Liver (tissue), 9 donors: ENCODE data around the gene GNG12. TPM values are rescaled to one million over a fixed set of nuclear protein-coding genes. Genes with fewer than 3 reads are reported as not detected.

ENCODE experiments used
- DNase-seq: peaks from one replicate; pipeline ENCODE4 v3.0.0-alpha.2; 2017; ENCODE audit warnings: low spot score
- H3K27ac ChIP-seq, 2 donors: one replicate each; pipeline ENCODE4 v1.7.0; 2013; ENCODE audit warnings: inconsistent platforms in 2 of 2, low read length in 2 of 2, control low read depth in 1 of 2, low read depth in 1 of 2, mild to moderate bottlenecking in 1 of 2
- H3K27me3 ChIP-seq, 4 donors: one replicate each; pipeline versions ENCODE4 v1.6.1 to v1.7.0; 2013; ENCODE audit warnings: low read length in 3 of 4, inconsistent platforms in 1 of 4, mild to moderate bottlenecking in 1 of 4, moderate library complexity in 1 of 4; ENCODE audit not compliant: control insufficient read depth in 4 of 4, insufficient read depth in 4 of 4
- H3K36me3 ChIP-seq, 4 donors: one replicate each; pipeline versions ENCODE4 v1.6.1 to v1.7.0; 2013; ENCODE audit warnings: low read length in 3 of 4, mild to moderate bottlenecking in 3 of 4, low read depth in 1 of 4, moderate library complexity in 1 of 4; ENCODE audit not compliant: control insufficient read depth in 4 of 4, insufficient read depth in 3 of 4
- H3K4me1 ChIP-seq, 4 donors: one replicate each; pipeline versions ENCODE4 v1.6.1 to v1.7.0; 2013; ENCODE audit warnings: low read length in 3 of 4, mild to moderate bottlenecking in 3 of 4, moderate library complexity in 1 of 4; ENCODE audit not compliant: control insufficient read depth in 4 of 4, insufficient read depth in 4 of 4
- H3K4me3 ChIP-seq, 3 donors: one replicate each; pipeline versions ENCODE4 v1.6.1 to v1.7.0; 2013; ENCODE audit warnings: low read length in 3 of 3, control low read depth in 1 of 3, low read depth in 1 of 3, mild to moderate bottlenecking in 1 of 3
- H3K9ac ChIP-seq, 2 donors: one replicate each; pipeline ENCODE4 v1.7.0; 2013; ENCODE audit warnings: low read length in 2 of 2, mild to moderate bottlenecking in 2 of 2, moderate library complexity in 2 of 2, control low read depth in 1 of 2, low read depth in 1 of 2
- H3K9me3 ChIP-seq, 4 donors: one replicate each; pipeline versions ENCODE4 v1.6.1 to v1.7.0; 2013; ENCODE audit warnings: low read length in 3 of 4; ENCODE audit not compliant: control insufficient read depth in 4 of 4
- ATF3 ChIP-seq: IDR thresholded peaks from 2 replicates; pipeline ENCODE4 v1.6.1; 2016; ENCODE audit warnings: antibody characterized with exemption
- CTCF ChIP-seq: fragments of 150-350 bp; IDR thresholded peaks from 2 replicates; pipeline ENCODE4 v1.5.1; 2017; ENCODE audit warnings: improper control_type of control experiment, low read depth, low read length; ENCODE audit not compliant: missing input control
- EGR1 ChIP-seq, 2 donors: IDR thresholded peaks; 2 replicates each; pipeline ENCODE4 v1.6.1; 2016 to 2018; ENCODE audit warnings: antibody characterized with exemption in 2 of 2, low read depth in 2 of 2
- FOXA1 ChIP-seq: IDR thresholded peaks from 2 replicates; pipeline ENCODE4 v1.6.1; 2016; ENCODE audit warnings: antibody characterized with exemption
- FOXA2 ChIP-seq: IDR thresholded peaks from 2 replicates; pipeline ENCODE4 v1.6.1; 2016; ENCODE audit warnings: antibody characterized with exemption
- GABPA ChIP-seq, 2 donors: IDR thresholded peaks in 1 of 2; conservative IDR thresholded peaks in 1 of 2; 2 replicates each; pipeline ENCODE4 v1.6.1; 2016; ENCODE audit warnings: antibody characterized with exemption in 2 of 2, mild to moderate bottlenecking in 1 of 2, moderate library complexity in 1 of 2
- HNF4A ChIP-seq, 2 donors: conservative IDR thresholded peaks; 2 replicates each; pipeline ENCODE4 v1.6.1; 2016; ENCODE audit warnings: antibody characterized with exemption in 2 of 2, mild to moderate bottlenecking in 2 of 2
- HNF4G ChIP-seq: IDR thresholded peaks from 2 replicates; pipeline ENCODE4 v1.6.1; 2016; ENCODE audit warnings: antibody characterized with exemption
- JUND ChIP-seq, 2 donors: IDR thresholded peaks; 2 replicates each; pipeline ENCODE4 v1.6.1; 2016; ENCODE audit warnings: antibody characterized with exemption in 2 of 2
- NR2F2 ChIP-seq: IDR thresholded peaks from 2 replicates; pipeline ENCODE4 v1.6.1; 2016; ENCODE audit warnings: antibody characterized with exemption
- RAD21 ChIP-seq, 2 donors: IDR thresholded peaks; 2 replicates each; pipeline ENCODE4 v1.6.1; 2016; ENCODE audit warnings: antibody characterized with exemption in 2 of 2, mild to moderate bottlenecking in 2 of 2
- RXRA ChIP-seq, 2 donors: IDR thresholded peaks; 2 replicates each; pipeline ENCODE4 v1.6.1; 2017 to 2018; ENCODE audit warnings: antibody characterized with exemption in 2 of 2, mild to moderate bottlenecking in 1 of 2
- SP1 ChIP-seq: IDR thresholded peaks from 2 replicates; pipeline ENCODE4 v1.6.1; 2018; ENCODE audit warnings: antibody characterized with exemption, mild to moderate bottlenecking
- TAF1 ChIP-seq: conservative IDR thresholded peaks from 2 replicates; pipeline ENCODE4 v1.6.1; 2016; ENCODE audit warnings: antibody characterized with exemption, mild to moderate bottlenecking
- YY1 ChIP-seq: IDR thresholded peaks from 2 replicates; pipeline ENCODE4 v1.6.1; 2016; ENCODE audit warnings: antibody characterized with exemption, mild to moderate bottlenecking
- ZBTB33 ChIP-seq: IDR thresholded peaks from 2 replicates; pipeline ENCODE4 v1.6.1; 2016; ENCODE audit warnings: antibody characterized with exemption
- WGBS: extraction: QIAGEN DNeasy Blood & Tissue Kit; methylation state at CpG from one replicate; pipeline ENCODE4 v1.1.7; 2013; 5-methylcytosine and 5-hydroxymethylcytosine counted together
- polyA plus RNA-seq, 2 donors: library from polyadenylated mRNA; stranded (reverse) in 1 of 2; unstranded in 1 of 2; fragments of 200-250 nt in 1 of 2; fragments of >200 nt in 1 of 2; fragmentation: Nextera tagmentation in 1 of 2; extraction: Ambion mirVana in 1 of 2; gene quantifications; one replicate each; pipeline versions ENCODE4 v1.2.1 to v1.2.3, GENCODE V29; 2013 to 2015
- total RNA-seq, 2 donors: library from RNA; depleted of rRNA; stranded (reverse); fragments of >200 nt; gene quantifications; one replicate each; pipeline ENCODE4 v1.2.3, GENCODE V29; 2014
- TF ChIP-seq, protein P1 (sequence below): IDR thresholded peaks from 2 replicates; pipeline ENCODE4 v1.6.1; 2016; ENCODE audit warnings: antibody characterized with exemption
- TF ChIP-seq, protein P2 (sequence below): IDR thresholded peaks from 2 replicates; pipeline ENCODE4 v1.6.1; 2016; ENCODE audit warnings: antibody characterized with exemption, mild to moderate bottlenecking
- donor health status: healthy.
- donor health status: healthy.
- donor health status: healthy.
- donor health status: healthy.
- donor health status: healthy.

GNG12 gene
- total and polyA plus RNA-seq, 4 donors: 15.4 to 26.1 (median 19.7) TPM

DNA sequence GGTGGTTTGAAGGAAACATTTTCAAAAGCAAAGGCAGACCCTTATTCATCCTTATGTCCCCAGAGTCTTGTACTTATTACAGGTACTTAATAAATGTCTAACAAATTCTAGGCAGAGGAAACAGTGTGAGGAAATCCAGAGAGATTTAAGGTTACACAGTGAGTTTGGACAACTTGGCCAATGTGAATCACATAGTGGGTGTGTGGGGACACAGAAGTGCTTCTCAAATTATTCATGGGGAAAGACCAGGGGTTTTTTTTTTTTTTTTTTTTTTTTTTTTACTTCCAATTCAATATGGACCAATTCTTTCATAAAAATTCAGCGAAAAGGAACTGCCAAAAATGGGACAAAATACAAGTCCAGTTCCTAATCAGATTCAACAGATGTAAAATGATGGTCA, 15.1 kb downstream of the GNG12 start:
- Histone ChIP-seq H3K9ac (peak overlapping the region in 1 of 2 donors; percentile 25), H3K4me1 (peaks cover 10 to 40% (median 15%) of the 10 kb centered on the region in 4 donors), H3K36me3 (no peaks in the 10 kb centered on the region), H3K27me3 (no peaks in the 10 kb centered on the region), H3K9me3 (peaks cover 0 to 2% (median 0%) of the 10 kb centered on the region in 4 donors), H3K27ac (peak overlapping the region in 1 of 2 donors; percentile 55), H3K4me3 (no peak overlapping the region)
- DNase-seq: no peak
- TF ChIP-seq ZBTB33: no peak
- no peak for TF ChIP-seq GABPA (IDR thresholded peaks at IDR 0.05 in 1 of 2, conservative IDR thresholded peaks at IDR 0.05 in 1 of 2)
- TF ChIP-seq TAF1: no peak
- no peak for TF ChIP-seq RXRA (IDR thresholded peaks at IDR 0.05)
- TF ChIP-seq YY1: no peak
- TF ChIP-seq CTCF: no peak
- no peak for TF ChIP-seq HNF4G
- TF ChIP-seq, protein P1, sequence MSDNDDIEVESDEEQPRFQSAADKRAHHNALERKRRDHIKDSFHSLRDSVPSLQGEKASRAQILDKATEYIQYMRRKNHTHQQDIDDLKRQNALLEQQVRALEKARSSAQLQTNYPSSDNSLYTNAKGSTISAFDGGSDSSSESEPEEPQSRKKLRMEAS: no peak
- TF ChIP-seq HNF4A (conservative IDR thresholded peaks at IDR 0.05): no peak
- no peak for TF ChIP-seq RAD21 (IDR thresholded peaks at IDR 0.05)
- TF ChIP-seq ATF3: no peak
- TF ChIP-seq JUND (IDR thresholded peaks at IDR 0.05): no peak
- TF ChIP-seq FOXA2: no peak
- TF ChIP-seq SP1: no peak
- no peak for TF ChIP-seq NR2F2
- TF ChIP-seq EGR1 (IDR thresholded peaks at IDR 0.05; ENCODE audit: low read depth in 2 of 2): no peak
- no peak for TF ChIP-seq FOXA1
- TF ChIP-seq, protein P2, sequence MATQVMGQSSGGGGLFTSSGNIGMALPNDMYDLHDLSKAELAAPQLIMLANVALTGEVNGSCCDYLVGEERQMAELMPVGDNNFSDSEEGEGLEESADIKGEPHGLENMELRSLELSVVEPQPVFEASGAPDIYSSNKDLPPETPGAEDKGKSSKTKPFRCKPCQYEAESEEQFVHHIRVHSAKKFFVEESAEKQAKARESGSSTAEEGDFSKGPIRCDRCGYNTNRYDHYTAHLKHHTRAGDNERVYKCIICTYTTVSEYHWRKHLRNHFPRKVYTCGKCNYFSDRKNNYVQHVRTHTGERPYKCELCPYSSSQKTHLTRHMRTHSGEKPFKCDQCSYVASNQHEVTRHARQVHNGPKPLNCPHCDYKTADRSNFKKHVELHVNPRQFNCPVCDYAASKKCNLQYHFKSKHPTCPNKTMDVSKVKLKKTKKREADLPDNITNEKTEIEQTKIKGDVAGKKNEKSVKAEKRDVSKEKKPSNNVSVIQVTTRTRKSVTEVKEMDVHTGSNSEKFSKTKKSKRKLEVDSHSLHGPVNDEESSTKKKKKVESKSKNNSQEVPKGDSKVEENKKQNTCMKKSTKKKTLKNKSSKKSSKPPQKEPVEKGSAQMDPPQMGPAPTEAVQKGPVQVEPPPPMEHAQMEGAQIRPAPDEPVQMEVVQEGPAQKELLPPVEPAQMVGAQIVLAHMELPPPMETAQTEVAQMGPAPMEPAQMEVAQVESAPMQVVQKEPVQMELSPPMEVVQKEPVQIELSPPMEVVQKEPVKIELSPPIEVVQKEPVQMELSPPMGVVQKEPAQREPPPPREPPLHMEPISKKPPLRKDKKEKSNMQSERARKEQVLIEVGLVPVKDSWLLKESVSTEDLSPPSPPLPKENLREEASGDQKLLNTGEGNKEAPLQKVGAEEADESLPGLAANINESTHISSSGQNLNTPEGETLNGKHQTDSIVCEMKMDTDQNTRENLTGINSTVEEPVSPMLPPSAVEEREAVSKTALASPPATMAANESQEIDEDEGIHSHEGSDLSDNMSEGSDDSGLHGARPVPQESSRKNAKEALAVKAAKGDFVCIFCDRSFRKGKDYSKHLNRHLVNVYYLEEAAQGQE: no peak
- WGBS: 95% methylated on average over 1 of the region's 1 CpG
